ENCODE measurements around the gene NECAB2. TPM values are rescaled to one million over a fixed set of nuclear protein-coding genes. Genes with fewer than 3 reads are reported as not detected.
A peak's percentile ranks its signal among the peaks of the same experiment; 100 is the strongest.

The NECAB2 gene
- total RNA-seq, 1 experiment from 2014 or later: 0.55 TPM

DNA sequence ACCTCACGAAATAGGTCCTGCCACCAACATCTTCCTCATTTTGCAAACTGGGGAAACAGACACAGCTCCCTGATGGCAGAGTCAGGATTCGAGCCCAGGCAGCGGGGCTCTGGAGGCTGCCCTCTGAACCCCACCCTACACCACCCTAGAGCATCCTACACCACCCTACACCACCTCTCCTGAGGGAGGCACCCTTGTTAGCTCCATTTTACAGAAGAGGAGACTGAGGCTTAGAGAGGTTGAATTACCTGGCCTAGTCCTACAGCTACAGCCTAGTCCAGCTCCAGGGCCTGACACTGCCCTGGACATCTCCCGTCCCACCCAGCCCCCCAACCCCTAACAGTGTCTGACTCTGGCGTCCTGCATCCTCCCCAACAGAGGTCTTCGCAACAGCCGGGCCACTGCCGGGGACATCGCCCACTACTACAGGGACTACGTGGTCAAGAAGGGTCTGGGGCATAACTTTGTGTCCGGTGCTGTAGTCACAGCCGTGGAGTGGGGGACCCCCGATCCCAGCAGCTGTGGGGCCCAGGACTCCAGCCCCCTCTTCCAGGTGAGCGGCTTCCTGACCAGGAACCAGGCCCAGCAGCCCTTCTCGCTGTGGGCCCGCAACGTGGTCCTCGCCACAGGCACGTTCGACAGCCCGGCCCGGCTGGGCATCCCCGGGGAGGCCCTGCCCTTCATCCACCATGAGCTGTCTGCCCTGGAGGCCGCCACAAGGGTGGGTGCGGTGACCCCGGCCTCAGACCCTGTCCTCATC, 3.2 kb upstream of the NECAB2 start:
- Histone ChIP-seq H3K36me3 (replicated peaks; ENCODE audit: control insufficient read depth, insufficient read depth, low read length) (no peaks in the 10 kb centered on the region; the same call in 1 of the 2 replicates), H3K4me3 (ENCODE audit: insufficient read depth, low read depth, low read length) (no peak overlapping the region), H3K27me3 (ENCODE audit: control insufficient read depth, insufficient read depth, low read length) (peaks cover 9% of the 10 kb centered on the region)
- no peak for DNase-seq

DNA sequence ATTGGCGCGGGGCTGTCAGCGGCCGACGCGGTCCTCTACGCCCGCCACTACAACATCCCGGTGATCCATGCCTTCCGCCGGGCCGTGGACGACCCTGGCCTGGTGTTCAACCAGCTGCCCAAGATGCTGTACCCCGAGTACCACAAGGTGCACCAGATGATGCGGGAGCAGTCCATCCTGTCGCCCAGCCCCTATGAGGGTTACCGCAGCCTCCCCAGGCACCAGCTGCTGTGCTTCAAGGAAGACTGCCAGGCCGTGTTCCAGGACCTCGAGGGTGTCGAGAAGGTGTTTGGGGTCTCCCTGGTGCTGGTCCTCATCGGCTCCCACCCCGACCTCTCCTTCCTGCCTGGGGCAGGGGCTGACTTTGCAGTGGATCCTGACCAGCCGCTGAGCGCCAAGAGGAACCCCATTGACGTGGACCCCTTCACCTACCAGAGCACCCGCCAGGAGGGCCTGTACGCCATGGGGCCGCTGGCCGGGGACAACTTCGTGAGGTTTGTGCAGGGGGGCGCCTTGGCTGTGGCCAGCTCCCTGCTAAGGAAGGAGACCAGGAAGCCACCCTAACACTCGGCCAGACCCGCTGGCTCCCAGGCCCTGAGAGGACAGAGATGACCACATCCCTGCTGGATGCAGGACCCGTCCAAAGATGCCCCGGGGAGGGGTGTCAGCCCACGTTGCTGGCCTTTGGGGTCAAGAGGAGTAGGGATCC, 2.4 kb upstream of the NECAB2 start:
- no peaks in the 10 kb centered on the region; the same call in 1 of the 2 replicates for H3K36me3 ChIP-seq (replicated peaks; ENCODE audit: control insufficient read depth, insufficient read depth, low read length)

DNA sequence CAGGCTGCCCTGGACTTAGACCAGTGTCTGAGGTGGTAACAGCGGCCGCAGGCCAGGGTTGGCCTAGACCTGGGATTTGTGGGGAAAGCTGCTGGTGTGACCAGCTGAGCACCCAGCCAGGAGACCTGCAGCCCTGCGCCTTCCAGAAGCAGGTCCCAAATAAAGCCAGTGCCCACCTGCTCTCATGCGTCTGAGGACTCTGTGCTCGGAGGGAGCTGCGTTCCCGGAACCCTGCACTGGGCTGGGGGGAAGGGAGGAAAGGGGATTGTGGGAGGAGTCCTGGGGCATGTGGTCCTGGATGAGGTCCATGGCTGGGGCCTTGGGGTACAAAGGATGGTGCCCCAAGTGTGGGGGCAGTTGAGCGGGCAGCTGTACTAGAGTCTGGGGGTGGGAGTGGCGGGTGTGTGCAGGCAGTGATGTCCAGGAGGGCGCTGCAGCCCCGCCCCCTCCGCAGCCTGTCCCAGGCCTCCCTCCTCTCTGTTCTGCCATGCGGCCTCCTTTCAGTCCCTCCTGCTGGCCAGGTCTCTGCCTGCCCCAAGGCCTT, 1.8 kb upstream of the NECAB2 start:
- DNase-seq: peak; percentile 61
- no peak overlapping the region for H3K4me3 ChIP-seq (ENCODE audit: insufficient read depth, low read depth, low read length)
- peaks cover 11% of the 10 kb centered on the region for H3K27me3 ChIP-seq (ENCODE audit: control insufficient read depth, insufficient read depth, low read length)
- H3K36me3 ChIP-seq (replicated peaks; ENCODE audit: control insufficient read depth, insufficient read depth, low read length): no peaks in the 10 kb centered on the region; the same call in 1 of the 2 replicates

More for the DNA sequence above, 2.4 kb upstream of the NECAB2 start:
- Histone ChIP-seq H3K27me3 (ENCODE audit: control insufficient read depth, insufficient read depth, low read length) (peaks cover 11% of the 10 kb centered on the region), H3K4me3 (ENCODE audit: insufficient read depth, low read depth, low read length) (no peak overlapping the region)
- DNase-seq: no peak

DNA sequence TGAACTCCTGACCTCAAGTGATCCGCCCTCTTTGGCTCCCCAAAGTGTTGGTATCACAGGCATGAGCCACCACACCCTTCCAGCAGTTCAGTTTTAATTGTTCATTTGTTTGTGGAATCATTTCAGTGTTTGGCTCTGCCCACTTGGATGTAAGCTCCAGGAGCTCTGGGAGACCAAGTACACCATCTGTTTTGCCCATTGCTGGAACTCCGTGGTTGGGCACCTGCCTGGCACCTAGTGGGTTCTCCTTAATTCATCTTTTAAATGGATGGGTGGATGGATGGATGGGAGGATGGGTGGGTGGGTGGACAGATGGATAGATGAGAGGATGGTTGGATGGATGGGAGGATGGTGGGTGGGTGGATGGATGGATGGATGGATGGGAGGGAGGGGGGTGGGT, 953 bp upstream of the NECAB2 start:
- DNase-seq: no peak
- peaks cover 11% of the 10 kb centered on the region for H3K27me3 ChIP-seq (ENCODE audit: control insufficient read depth, insufficient read depth, low read length)
- H3K36me3 ChIP-seq (replicated peaks; ENCODE audit: control insufficient read depth, insufficient read depth, low read length): no peaks in the 10 kb centered on the region
- no peak overlapping the region for H3K4me3 ChIP-seq (ENCODE audit: insufficient read depth, low read depth, low read length)

DNA sequence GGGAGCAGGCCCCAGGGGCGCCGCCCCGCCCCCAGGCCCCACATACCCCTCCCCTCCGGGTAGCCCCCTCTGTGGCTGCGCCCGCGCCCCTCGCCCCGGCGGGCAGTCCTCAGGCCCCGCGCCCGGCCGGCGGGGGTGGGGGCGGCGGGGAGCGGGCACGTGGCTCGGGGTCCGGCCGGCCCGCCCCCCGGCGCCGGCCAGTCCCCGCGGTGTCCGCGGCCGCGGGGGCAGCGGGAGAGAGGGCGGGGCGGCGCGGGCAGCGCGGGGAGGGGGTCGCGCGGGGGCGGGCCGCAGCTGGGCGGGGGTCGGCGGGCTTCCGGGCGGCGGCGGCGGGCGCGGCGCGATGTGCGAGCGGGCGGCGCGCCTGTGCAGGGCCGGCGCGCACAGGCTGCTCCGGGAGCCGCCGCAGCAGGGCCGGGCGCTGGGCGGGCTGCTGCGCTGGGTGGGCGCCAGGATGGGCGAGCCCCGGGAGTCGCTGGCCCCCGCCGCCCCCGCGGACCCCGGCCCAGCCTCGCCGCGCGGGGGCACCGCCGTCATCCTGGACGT, 335 bp downstream of the NECAB2 start:
- no peaks in the 10 kb centered on the region for H3K36me3 ChIP-seq (replicated peaks; ENCODE audit: control insufficient read depth, insufficient read depth, low read length)
- peaks cover 11% of the 10 kb centered on the region for H3K27me3 ChIP-seq (ENCODE audit: control insufficient read depth, insufficient read depth, low read length)
- DNase-seq: peak; percentile 95
- H3K4me3 ChIP-seq (ENCODE audit: insufficient read depth, low read depth, low read length): peak overlapping the region; percentile 38; the same call in 1 of the 2 replicates

DNA sequence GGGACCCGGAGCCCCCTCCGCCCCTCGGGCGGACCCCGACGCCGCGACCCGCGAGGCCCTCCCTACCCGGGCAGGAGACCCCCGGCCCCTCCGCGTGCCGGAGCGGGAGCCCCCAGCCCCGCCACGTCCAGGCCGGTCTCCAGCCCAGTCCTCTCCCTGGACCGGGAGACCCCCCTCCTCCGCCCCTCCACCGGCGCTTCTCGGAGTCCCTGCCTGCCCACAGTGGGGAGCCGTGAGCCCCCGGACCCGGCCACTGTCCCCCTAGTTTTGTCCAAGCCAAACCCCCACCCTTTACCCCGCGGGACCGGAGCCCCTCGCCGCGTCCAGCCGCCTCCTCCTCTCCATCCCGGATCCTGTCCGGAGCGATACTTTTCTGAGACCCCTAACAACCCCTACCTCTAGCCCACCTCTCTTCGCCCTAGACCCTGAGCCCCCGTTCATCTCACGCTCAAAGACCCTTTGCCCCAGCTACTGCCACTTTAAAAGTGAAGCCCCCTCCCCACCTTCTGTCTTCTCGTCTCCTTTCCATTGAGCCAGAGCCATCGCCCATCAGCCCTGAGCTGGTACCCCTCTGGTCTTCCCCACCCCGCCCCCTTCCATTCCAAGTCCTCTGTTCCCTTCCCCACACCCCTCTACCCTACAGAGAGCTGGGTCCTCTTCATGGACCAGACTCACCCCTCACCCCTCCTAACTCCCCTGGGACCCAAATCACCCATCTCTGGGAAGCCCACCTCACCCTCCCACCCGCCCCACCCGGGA, 1.0 kb downstream of the NECAB2 start:
- Histone ChIP-seq H3K4me3 (ENCODE audit: insufficient read depth, low read depth, low read length) (peak overlapping the region; percentile 38), H3K27me3 (ENCODE audit: control insufficient read depth, insufficient read depth, low read length) (peaks cover 11% of the 10 kb centered on the region), H3K36me3 (replicated peaks; ENCODE audit: control insufficient read depth, insufficient read depth, low read length) (no peaks in the 10 kb centered on the region)
- peak; percentile 88 for DNase-seq

DNA sequence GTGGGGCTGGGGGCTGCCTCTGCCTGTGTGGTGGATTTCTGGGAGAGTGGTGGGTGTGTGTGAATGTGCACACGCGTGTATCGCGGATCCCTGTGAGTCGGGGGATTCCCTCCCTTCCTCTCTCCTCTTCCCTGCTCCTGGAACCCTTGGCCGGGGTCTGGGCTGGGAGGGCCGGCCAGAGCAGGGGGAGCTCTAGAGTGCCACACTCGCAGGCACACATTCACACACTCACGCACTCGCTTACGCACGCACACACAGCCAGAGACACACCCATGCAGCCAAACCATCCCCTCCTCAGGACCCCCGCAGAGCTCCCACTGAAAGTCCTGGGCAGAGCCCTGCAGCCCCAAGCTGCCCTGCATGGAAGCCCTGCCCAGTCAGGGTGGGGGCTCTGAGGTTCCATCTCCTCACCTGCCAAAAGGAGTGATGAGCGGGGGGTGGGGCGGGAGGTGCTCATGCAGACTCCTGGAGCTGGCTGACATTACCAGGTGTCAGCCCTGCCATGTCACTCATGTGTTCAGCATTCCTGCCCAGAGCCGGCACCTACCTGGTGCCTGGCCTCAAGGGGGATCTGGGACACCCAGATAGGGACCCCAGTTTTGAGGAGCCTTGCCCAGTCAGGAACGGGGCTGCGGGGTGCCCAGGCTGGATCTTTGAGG, 1.9 kb downstream of the NECAB2 start:
- H3K27me3 ChIP-seq (ENCODE audit: control insufficient read depth, insufficient read depth, low read length): peaks cover 11% of the 10 kb centered on the region
- H3K4me3 ChIP-seq (ENCODE audit: insufficient read depth, low read depth, low read length): no peak overlapping the region
- no peaks in the 10 kb centered on the region for H3K36me3 ChIP-seq (replicated peaks; ENCODE audit: control insufficient read depth, insufficient read depth, low read length)
- DNase-seq: peak; percentile 80

DNA sequence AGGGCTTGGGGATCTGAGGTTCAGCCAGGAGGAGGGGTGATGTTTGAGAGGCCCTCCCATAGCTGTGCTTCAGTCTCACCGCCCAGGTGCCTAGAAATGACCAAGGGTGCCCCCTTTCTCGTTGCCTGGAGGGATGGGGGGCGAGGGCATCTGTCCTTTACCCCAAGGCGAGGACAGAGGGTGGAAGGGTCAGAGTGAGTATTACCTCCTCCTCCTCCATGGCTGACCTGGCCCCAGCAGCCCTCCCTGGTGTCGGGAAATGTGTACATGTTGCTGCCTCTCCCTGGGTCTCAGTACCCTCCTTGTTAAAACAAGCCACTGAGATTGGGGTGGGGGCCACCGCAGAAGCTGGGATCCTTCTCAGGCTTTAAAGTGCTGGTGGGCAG, 2.4 kb downstream of the NECAB2 start:
- no peak for DNase-seq
- H3K4me3 ChIP-seq (ENCODE audit: insufficient read depth, low read depth, low read length): no peak overlapping the region
- H3K36me3 ChIP-seq (replicated peaks; ENCODE audit: control insufficient read depth, insufficient read depth, low read length): no peaks in the 10 kb centered on the region
- peaks cover 11% of the 10 kb centered on the region for H3K27me3 ChIP-seq (ENCODE audit: control insufficient read depth, insufficient read depth, low read length)

DNA sequence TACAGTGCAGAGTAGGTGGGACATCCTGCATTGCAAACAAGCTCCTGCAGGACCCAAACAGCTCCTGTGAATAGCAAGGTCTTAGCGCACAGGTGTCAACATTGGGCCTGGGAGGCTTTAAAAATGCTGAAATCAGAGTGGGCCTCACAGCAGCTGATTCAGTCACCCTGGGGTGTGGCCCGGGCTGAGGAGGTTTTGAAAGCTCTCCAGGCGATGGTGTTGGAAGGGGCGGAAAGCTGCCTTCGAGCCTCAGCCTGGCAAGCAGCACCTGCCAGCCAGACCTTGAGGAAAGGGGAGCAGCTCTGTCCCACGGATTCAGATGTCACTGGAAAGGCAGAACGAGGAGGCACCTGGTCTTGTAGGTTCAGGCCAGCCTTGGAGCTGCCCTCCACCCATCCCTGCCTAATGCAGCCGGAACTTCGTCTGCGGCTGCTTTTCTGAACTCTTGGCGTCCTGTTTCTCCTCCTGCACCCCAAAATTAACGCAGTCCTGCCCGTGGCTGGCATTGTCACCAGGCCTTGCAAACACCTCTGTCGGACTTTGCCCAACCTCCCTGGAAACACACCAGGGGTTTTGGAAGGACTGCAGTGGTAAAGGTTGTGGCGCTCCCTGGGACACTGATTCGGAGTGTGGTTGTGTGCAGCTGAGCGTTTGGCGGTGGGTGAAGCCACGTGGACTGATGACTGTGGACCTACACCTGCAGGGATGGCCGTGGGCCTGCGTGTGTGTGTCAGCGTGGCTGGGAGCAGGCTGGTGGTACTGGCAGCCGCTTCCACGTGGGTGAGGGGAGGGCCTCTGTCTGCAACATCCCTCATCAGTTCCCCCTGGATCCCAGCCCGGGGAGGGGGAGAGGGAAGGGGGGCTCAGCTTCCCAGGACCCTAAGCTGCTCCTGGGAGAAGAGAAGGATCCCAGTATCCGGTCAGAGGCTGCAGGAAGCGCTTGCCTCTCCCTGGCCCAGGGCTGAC, 3.4 kb downstream of the NECAB2 start:
- Histone ChIP-seq H3K27me3 (ENCODE audit: control insufficient read depth, insufficient read depth, low read length) (peaks cover 11% of the 10 kb centered on the region), H3K4me3 (ENCODE audit: insufficient read depth, low read depth, low read length) (no peak overlapping the region), H3K36me3 (replicated peaks; ENCODE audit: control insufficient read depth, insufficient read depth, low read length) (no peaks in the 10 kb centered on the region)
- peak; percentile 69 for DNase-seq

DNA sequence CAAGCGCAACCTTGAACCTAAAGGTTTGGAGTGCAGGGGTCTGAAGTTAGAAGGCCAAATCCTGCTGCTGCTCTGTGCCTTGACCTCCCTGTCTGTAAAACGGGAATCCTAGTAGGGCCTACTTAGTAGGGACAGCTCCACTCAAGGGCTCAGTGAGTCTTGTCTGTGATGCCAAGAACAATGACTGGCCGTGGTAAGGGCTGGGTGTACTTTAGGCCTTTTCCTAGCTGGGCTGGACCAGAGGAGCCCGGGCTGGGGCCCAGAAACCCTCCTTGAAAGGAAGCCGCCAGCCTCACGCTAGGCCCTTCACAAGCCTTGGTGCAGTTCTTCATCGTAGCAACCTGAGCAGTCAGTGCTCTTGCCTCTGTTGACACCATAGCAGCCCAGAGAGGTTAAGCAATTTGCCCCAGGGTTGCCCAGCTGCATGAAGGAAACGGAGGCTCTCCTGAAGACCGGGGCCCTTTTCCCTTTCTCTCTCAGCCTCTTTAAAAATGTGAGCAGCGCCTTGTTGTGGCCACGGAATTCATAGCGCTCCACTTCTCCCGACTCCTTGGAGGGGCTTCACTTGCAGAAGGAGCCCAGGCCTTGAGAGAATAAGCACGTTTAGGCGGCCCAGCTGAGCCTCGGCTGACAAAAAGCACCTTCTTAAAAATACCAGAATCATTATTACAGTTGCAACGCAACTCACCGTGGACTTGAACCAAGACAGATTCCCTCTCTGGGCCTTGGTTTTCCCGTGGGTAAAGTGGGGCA, 4.4 kb downstream of the NECAB2 start:
- Histone ChIP-seq H3K4me3 (ENCODE audit: insufficient read depth, low read depth, low read length) (no peak overlapping the region), H3K36me3 (replicated peaks; ENCODE audit: control insufficient read depth, insufficient read depth, low read length) (no peaks in the 10 kb centered on the region), H3K27me3 (ENCODE audit: control insufficient read depth, insufficient read depth, low read length) (peaks cover 11% of the 10 kb centered on the region)
- DNase-seq: peak; percentile 67

DNA sequence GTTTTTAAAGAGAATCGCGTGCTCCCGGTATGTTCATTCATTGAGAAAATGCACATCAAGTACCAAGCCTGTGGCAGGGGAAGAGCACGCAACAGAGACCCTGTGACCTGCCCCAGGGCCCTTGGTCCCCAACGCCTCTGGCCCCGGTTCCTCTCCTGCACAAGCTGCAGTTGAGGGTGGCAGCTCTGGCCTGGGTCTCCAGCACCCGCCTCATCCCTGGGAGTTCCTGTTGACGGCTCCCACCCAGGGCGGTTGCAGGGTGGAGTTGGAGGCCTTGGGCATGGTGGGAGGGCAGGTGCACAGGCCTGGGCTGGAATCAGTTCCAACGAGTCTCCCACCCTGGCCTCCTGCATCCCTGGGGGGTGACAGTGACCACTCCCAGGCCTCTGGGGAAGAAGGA, 5.0 kb downstream of the NECAB2 start:
- no peak overlapping the region for H3K4me3 ChIP-seq (ENCODE audit: insufficient read depth, low read depth, low read length)
- no peaks in the 10 kb centered on the region for H3K36me3 ChIP-seq (replicated peaks; ENCODE audit: control insufficient read depth, insufficient read depth, low read length)
- no peak for DNase-seq
- peaks cover 11% of the 10 kb centered on the region for H3K27me3 ChIP-seq (ENCODE audit: control insufficient read depth, insufficient read depth, low read length)

DNA sequence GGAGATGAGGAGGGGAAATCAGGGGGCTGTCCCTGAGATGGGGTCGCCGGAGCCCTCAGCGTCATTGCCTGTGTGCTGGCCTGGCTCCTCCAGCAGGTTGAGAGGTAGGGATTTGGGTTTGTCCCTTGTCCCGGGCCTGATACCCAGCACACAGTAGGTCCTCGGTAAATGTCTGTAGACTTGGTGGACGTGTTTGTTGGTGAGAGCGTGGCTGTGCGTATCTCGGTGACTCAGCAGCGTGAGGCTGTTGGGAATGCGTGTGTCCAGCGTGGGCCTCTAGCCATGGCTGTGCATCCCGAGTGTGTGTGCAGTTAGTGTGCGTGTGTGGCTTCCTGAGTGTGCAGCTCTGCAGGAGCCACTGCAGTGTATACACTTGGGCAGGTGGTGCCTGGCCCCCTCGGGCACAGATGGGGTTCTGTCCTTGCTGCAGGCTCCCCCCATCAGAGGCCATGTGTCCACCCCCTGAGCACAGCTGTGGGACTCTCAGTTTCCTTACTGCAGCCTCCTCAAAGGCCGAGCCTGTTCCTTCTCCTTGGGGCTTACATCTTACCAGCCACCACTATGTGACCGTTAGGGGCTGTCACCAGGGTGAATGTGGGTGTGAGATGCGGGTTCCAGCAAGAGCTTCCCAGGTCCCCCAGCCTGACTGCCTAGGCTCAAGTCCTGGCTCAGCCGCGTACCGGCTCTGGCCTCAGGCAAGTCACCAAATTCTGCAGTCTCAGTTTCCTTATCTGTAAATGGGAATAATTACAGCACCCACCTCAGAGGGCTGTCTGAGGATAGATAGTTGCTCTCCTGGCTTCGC, 5.7 kb downstream of the NECAB2 start:
- H3K4me3 ChIP-seq (ENCODE audit: insufficient read depth, low read depth, low read length): no peak overlapping the region
- peaks cover 10% of the 10 kb centered on the region for H3K27me3 ChIP-seq (ENCODE audit: control insufficient read depth, insufficient read depth, low read length)
- H3K36me3 ChIP-seq (replicated peaks; ENCODE audit: control insufficient read depth, insufficient read depth, low read length): no peaks in the 10 kb centered on the region
- DNase-seq: no peak

All from H7 (cell line).